Esophagus squamous epithelium (tissue), 4 donors: ENCODE measurements around the gene CD4.

Experiments used
- CTCF ChIP-seq, 6 experiments: fragments of 450-650 bp in 4 of 6; fragments of 200-600 bp in 2 of 6; sonication (generic) in 2 of 6; IDR thresholded peaks; one replicate each; pipeline ENCODE4 v1.5.1; 2016 to 2019; ENCODE audit warnings: antibody characterized with exemption in 6 of 6, mild to moderate bottlenecking in 4 of 6, moderate library complexity in 4 of 6
- POLR2A ChIP-seq, 4 donors: fragments of 450-650 bp; IDR thresholded peaks; one replicate each; pipeline ENCODE4 v1.6.1; 2017; ENCODE audit warnings: antibody characterized with exemption in 4 of 4, mild to moderate bottlenecking in 4 of 4, moderate library complexity in 3 of 4

- TF ChIP-seq CTCF (IDR thresholded peaks at IDR 0.05) (no peak), POLR2A (IDR thresholded peaks at IDR 0.05) (no peak)
Observed at GRCh38 chr12:6813363-6813762, 24.0 kb downstream of the CD4 start.
